Measurements from ENCODE around the gene POU2F1. TPM values are rescaled to one million over a fixed set of nuclear protein-coding genes. Genes with fewer than 3 reads are reported as not detected.

Gene POU2F1
- total RNA-seq, 1 experiment from 2014 or later = 24.5 TPM

DNA sequence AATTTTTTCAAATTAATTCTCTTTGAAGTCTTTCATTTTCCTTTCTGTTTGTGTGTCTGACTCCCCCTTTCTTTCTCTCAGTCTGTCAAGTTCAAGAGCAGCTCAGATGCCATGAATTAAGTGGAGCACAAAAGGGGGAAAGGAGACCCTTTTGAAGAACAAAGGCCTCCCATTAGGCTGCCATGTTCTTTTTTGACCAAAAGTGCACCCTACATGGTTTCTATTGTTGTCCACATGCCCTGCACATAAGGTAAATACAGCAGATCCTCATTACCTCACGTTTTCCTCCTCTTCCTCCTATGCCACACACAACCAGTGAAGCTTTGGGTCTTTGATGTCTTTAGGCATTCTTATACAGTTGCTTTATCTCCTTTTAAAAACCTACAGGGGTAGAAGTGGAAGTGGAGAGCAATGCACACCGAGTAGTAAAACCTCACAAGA is 47.7 kb downstream of the POU2F1 start (continued):
- TF ChIP-seq CBX3 (IDR thresholded peaks at IDR 0.05; ENCODE audit: low read depth) (no peak), ZFX (IDR thresholded peaks at IDR 0.05) (no peak)
- TF ChIP-seq, protein P1, sequence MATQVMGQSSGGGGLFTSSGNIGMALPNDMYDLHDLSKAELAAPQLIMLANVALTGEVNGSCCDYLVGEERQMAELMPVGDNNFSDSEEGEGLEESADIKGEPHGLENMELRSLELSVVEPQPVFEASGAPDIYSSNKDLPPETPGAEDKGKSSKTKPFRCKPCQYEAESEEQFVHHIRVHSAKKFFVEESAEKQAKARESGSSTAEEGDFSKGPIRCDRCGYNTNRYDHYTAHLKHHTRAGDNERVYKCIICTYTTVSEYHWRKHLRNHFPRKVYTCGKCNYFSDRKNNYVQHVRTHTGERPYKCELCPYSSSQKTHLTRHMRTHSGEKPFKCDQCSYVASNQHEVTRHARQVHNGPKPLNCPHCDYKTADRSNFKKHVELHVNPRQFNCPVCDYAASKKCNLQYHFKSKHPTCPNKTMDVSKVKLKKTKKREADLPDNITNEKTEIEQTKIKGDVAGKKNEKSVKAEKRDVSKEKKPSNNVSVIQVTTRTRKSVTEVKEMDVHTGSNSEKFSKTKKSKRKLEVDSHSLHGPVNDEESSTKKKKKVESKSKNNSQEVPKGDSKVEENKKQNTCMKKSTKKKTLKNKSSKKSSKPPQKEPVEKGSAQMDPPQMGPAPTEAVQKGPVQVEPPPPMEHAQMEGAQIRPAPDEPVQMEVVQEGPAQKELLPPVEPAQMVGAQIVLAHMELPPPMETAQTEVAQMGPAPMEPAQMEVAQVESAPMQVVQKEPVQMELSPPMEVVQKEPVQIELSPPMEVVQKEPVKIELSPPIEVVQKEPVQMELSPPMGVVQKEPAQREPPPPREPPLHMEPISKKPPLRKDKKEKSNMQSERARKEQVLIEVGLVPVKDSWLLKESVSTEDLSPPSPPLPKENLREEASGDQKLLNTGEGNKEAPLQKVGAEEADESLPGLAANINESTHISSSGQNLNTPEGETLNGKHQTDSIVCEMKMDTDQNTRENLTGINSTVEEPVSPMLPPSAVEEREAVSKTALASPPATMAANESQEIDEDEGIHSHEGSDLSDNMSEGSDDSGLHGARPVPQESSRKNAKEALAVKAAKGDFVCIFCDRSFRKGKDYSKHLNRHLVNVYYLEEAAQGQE (IDR thresholded peaks at IDR 0.05; ENCODE audit: low read depth) = no peak
- TF ChIP-seq, protein P2, sequence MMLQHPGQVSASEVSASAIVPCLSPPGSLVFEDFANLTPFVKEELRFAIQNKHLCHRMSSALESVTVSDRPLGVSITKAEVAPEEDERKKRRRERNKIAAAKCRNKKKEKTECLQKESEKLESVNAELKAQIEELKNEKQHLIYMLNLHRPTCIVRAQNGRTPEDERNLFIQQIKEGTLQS (IDR thresholded peaks at IDR 0.05) = no peak

DNA sequence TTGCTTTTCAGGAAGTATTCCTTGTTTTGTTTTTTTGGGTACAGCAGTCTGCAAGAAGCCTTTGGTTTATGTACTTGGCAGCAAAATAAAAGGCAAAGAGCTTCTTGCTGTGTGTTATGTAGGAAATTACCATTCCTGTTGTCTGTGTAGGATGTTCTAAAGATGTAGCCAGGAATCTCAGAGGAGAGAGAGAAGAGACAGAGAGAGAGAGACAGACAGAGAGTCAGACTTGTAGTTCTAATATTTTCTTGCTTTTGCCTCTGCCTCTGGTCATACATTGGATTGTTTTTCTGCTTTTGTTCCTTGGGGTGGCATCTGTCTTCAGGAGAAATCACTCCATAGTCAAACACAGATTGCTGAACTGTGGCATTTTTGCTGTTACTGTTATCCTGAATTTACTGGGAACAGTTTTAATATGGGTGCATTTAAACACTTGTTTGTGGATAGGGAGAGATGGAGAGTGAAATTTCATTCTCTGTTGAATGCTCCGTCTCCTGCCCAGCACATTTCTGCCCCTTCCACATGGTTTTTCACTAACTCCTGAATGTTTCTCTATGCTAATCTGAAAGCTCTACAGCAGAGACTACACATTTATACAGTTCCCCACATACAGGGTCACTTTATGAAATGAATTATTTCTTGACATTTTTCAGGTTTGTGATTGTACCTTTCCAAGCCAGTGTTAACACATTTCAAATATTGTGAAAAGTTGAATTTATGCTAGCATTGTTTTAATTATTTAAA is 49.8 kb downstream of the POU2F1 start:
- POLR2A ChIA-PET = no interaction called here
- TF ChIP-seq ZFX (IDR thresholded peaks at IDR 0.05) = no peak
- no peak for TF ChIP-seq EZH2 (IDR thresholded peaks at IDR 0.05)
- TF ChIP-seq, protein P3, sequence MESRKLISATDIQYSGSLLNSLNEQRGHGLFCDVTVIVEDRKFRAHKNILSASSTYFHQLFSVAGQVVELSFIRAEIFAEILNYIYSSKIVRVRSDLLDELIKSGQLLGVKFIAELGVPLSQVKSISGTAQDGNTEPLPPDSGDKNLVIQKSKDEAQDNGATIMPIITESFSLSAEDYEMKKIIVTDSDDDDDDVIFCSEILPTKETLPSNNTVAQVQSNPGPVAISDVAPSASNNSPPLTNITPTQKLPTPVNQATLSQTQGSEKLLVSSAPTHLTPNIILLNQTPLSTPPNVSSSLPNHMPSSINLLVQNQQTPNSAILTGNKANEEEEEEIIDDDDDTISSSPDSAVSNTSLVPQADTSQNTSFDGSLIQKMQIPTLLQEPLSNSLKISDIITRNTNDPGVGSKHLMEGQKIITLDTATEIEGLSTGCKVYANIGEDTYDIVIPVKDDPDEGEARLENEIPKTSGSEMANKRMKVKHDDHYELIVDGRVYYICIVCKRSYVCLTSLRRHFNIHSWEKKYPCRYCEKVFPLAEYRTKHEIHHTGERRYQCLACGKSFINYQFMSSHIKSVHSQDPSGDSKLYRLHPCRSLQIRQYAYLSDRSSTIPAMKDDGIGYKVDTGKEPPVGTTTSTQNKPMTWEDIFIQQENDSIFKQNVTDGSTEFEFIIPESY (IDR thresholded peaks at IDR 0.05; ENCODE audit: extremely low read depth, insufficient replicate concordance, low read length) = no peak
- no peaks in the 10 kb centered on the region for H4K20me1 ChIP-seq (ENCODE audit: insufficient read depth)

More for the DNA sequence above, 49.8 kb downstream of the POU2F1 start:
- no peak overlapping the region for H3K4me3 ChIP-seq (replicated peaks in 1 of 2; ENCODE audit: low read depth in 1 of 2, low read length in 2 of 2)
- ChIA-PET RAD21 (ENCODE audit: low non-redundant PET in 1 of 2, low total read pairs in 2 of 2, uncharacterized antibody in 2 of 2, unreplicated experiment in 2 of 2) (no interaction called here), CTCF (no interaction called here)
- BruUV-seq (replicated peaks) = no TSS peak
- H3K36me3 ChIP-seq (ENCODE audit: control insufficient read depth in 1 of 2, insufficient read depth in 2 of 2, low read length in 2 of 2) = no peaks in the 10 kb centered on the region
- H3K27ac ChIP-seq (ENCODE audit: low read depth, low read length) = no peak overlapping the region
- H3K4me2 ChIP-seq (ENCODE audit: low read length) = no peak overlapping the region
- no peak for DNase-seq (ENCODE audit: low read depth, low spot score)
- H3K9me2 ChIP-seq (ENCODE audit: insufficient read depth) = no peaks in the 10 kb centered on the region
- H3K4me1 ChIP-seq (ENCODE audit: control insufficient read depth in 1 of 2, insufficient read depth in 2 of 2, low read length in 2 of 2) = peaks cover 0 to 12% of the 10 kb centered on the region in 2 experiments; a peak in 1 of 4 replicates
- intact Hi-C loops (cut with micrococcal nuclease) = no loop called here
- no peaks in the 10 kb centered on the region for H3K27me3 ChIP-seq (ENCODE audit: insufficient read depth, low read length)
- H3K9ac ChIP-seq (ENCODE audit: low read length) = no peak overlapping the region
- no peak for ATAC-seq
- H3K79me2 ChIP-seq (ENCODE audit: insufficient read depth, low read length) = peaks cover 66% of the 10 kb centered on the region
- no peaks in the 10 kb centered on the region for H3K9me3 ChIP-seq (ENCODE audit: control insufficient read depth in 1 of 2, insufficient read depth in 1 of 2, low read depth in 1 of 2, low read length in 2 of 2)
- H2AFZ ChIP-seq (ENCODE audit: low read depth, low read length, poor library complexity, severe bottlenecking) = no peak overlapping the region

Data from HCT116 (cell line).